NCI-H2227 (cell line): ENCODE measurements around the gene NQO2.
"Not testable (repeated sequence)": the region's sequence is repeated elsewhere in the genome, so short reads cannot be mapped to it uniquely, and the experiment has no call there.

ENCODE experiments used
- DNase-seq: peaks from one replicate; lab custom pipeline; 2025; ENCODE audit not compliant: unreplicated experiment; lab: John Stamatoyannopoulos, UW

Gene NQO2

DNA sequence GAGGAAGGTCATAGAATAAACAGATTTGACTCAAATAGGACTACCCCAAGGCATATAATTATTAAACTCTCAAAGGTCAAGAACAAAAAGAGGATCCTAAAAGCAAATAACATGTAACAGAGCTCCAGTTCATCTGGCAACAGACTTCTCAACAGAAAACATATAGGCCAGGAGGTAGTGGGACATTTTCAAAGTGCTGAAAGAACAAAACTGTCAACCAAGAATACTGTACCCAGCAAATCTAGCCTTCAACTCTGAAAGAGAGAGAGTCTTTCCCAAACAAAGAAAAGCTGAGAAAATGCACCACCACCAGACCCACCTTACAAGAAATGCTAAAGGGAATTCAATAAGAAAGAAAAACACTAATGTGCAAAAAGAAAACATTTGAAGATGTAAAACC lies 11.9 kb downstream of the NQO2 start:
- DNase-seq = no peak

DNA sequence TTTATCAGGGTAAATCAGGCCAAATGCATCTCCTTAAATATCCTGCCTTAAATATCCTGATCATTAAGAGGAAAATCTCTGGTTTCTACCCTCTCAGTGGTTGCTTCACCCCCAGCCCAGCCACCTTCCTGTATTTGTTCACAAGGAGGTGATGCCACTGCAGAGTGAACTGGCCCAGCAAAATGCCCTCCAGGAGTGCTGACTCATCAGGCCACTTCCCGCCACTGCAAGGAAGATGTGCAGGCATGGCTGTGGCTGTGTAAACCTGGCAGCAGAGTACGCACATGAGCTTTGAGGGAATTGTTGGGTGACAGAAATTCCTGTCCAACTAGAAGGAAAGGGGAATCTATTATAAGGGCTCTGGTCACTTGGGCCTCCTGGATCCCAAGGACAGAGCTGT lies 13.8 kb downstream of the NQO2 start:
- DNase-seq = no peak

DNA sequence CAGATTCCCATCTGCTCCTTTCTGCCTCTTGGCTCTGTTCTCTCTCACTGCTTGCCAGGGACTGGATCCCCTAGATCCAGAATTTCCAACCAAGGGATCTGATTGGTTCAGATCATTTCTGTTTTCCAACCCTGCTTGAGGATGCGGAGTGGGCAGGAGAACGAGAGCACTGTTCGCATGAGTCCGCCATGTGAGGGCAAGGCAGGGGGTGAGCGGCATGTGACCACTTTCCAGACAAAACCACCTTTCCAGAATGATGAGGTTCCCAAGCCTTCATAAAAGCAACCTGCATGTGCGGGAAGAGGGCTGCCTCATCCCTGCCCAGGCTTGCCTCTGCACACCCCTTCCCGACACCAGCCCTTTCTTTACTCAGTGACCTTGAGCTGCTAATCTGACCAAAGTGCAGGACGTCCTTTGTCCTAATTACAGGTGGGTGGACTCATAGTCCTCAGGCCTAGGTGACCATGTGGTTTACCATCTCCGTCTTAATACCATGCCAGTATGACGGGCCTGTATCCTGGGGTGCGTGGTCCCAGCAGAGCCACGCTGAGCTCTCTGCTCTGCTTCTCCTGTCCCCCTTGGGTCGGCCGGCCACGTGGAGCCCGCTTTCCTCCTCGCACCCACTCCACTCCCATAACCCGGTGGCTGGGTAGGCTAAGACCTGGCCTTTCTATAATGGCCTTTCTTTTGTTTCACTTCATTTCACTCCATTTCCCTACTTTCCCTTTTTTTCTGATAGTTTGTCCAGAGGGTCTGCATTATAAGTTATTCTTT lies 14.4 kb downstream of the NQO2 start:
- DNase-seq = no peak

DNA sequence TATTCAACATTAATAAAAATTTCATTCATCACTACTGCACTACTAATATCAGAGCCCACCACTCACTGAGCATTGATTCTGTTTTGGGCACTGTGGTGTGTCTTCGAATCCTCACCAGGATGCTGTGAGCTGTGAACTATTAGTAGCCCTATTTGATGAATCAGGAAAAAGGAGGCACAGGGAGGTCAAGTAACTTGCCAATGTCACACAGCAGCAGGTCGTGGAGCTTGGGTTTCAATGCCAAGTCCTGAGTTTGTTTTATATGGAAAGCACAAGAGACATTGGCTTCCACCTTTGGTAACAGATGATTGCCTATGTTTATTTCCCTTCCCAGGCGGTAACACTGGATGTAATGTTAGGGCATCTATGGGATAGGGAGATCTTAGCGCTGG lies 15.0 kb downstream of the NQO2 start:
- no peak for DNase-seq

DNA sequence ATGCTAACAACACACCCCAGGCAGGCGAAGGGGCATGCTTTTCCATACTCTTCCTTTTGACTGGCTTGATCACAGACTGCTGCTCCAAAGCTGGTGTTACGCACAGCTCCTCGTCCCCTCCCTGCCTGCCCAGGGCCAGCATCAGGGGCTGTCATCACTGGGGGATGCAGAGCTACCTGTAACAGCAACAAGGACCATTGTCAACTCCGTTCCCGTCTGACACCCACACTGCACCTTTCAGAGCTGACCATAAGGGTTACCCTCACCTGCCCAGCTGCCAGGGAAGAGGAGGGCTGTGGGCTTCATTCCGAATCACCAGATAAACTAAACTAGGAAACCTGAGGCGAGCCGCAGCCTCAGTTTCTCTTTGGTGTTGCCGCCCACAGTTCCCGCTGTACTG lies 15.4 kb downstream of the NQO2 start:
- no peak for DNase-seq

DNA sequence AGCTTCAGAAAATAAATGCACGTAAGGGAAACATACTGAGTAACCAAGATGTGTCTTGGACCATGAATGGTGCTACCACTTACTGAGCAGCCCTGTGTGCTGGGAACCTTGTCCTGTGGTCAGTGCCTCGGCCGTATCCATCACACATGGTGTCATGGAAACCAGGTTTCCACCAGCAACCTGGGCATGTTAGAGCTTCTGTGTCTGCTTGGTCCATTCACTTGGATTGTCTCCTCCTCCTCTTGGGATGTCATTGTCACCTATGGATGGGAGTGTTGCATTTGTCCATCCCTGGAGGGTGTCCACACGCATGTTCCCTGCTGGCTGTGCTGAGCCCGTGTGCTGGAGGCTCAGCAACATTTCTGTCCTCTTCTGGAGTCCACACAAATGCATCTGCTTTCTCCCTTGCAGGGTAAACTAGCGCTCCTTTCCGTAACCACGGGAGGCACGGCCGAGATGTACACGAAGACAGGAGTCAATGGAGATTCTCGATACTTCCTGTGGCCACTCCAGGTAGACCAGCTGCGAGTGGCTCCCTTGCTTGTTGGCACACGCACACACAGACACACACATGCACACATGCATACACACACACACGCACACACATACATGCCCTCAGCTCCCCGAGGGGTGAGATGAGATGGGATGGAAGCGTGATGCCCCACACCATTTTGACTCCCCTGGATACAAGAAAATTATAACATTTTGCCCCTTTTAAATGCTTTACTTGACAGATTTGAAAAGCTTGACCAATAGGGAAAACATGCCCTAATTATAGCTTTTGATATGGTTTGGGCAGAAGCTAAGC lies 17.0 kb downstream of the NQO2 start:
- DNase-seq = no peak

DNA sequence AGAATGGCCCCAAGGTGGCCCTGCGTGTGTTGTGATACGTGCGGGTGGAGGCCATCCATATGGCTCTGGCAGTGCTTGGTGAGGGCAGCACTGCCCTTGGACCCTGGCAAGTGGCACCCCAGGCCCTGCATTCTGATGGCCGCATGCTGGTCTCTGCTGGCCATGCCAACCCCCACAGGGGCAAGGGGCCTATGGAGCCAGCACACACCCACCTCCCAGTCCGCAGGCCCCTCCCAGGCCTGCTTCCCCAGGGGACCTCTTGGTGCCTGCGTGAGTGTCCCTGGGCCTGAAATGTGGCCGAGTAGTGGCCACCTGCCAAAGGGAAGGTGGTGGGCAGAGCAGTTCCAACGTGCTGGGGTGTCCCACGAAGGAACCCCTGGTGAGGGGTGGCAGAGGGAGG lies 17.6 kb downstream of the NQO2 start:
- no peak for DNase-seq

DNA sequence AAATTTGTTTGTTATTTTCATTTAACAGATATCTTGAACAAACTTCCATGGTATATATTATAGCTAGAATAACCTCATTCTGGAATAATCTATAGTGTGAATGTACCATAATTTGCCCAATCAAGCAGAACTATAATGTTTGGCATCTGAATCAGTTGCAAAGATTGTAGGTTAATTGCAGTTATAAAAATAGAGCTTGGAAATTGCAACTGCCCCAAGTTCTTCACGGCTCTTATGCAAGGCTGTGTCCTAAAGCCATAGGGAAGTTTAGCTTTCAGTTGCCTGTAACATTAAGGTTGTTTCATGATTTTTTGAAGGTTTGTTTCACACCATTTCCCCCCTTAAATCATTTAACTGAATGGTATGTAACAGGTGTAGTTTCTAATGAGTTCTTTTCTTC lies 19.4 kb downstream of the NQO2 start:
- DNase-seq = no peak

DNA sequence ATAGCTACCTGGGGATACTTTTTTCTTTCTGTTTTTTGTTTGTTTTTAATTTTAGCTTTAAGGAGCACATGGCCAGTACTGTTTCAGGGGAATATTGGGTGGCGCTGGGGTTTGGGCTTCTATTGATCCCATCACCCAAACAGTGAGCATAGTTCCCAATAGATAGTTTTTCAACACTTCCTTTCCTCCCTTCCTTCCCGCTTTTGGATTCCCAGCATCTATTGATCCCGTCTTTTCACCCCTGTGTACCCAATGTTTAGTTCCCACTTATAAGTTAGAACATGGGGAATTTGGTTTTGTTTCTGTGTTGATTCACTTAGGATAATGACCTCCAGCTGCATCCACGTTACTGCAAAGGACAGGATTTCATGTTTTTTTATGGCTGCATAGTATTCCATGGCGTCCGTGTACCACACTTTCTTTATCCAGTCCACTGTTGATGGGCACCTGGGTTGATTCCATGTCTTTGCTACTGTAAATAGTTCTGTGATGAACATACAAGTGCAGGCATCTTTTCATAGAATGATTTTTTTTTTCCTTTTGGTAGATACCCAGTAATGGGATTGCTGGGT lies 20.1 kb downstream of the NQO2 start:
- DNase-seq = no peak

DNA sequence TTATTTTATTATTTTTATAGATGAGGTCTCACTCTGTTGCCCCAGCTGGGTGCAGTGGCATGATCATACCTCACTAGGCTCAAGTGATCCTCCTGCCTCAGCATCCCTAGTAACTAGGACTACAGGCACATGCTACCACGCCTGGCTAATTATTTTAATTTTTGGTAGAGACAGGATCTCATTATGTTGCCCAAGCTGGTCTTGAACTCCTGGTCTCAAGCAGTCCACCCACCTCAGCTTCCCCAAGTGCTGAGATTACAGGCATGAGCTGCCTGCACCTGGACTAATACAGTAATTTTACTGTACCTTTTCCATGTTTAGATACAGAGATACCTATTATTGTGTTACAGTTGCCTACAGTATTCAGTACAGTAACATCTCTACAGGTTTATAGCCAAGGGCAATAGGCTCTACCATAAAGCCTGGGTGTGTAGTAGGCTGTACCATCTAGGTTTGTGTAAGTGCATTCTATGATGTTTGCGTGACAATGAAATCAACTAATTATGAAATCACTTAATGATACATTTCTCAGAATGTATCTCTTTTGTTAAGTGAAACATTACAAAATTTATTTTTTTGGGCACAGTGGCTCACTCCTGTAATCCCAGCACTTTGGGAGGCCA lies 21.4 kb downstream of the NQO2 start:
- DNase-seq = not testable (repeated sequence)

DNA sequence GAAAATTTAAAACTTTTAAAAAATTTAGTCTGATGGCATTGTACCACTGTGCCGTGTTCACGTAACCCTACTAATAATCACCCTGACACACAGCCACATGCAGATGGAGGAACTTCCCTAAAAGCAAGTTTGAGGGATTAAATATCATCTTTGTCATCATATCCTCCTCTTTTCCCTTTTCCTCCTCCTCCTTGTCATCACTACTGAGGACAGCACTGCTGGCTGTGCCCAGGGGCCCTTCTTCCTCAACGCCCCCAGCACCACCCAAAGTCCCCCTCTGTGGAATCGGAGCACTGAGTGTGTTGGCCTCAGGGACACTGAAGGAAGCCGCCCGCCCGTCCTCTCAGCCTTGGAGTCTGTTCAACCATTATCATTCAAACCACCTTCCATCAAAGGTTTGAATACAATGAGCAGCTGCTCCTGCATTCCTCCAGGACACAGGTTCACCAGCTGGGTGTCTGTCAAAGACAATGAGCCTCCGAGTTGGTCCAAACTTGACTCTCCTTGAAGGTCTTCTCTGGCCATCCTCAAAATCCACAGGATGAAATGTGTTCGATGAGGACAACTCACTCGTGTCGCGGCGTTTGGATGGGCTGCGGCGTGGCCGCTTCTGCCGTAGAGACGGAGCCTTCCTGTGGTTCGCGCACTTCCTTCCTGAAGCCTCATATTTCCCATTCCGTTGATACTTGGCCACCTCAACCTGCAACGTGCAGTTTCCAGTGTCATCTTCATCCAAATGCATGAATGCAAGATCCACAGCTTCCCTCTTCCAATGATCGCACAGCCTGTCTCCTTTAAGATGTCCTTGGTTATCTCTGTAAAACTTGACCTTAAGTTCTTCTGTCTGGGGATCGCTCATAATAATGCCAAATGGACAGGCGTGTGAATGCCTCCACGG lies 23.3 kb downstream of the NQO2 start:
- DNase-seq = peak; percentile 45

DNA sequence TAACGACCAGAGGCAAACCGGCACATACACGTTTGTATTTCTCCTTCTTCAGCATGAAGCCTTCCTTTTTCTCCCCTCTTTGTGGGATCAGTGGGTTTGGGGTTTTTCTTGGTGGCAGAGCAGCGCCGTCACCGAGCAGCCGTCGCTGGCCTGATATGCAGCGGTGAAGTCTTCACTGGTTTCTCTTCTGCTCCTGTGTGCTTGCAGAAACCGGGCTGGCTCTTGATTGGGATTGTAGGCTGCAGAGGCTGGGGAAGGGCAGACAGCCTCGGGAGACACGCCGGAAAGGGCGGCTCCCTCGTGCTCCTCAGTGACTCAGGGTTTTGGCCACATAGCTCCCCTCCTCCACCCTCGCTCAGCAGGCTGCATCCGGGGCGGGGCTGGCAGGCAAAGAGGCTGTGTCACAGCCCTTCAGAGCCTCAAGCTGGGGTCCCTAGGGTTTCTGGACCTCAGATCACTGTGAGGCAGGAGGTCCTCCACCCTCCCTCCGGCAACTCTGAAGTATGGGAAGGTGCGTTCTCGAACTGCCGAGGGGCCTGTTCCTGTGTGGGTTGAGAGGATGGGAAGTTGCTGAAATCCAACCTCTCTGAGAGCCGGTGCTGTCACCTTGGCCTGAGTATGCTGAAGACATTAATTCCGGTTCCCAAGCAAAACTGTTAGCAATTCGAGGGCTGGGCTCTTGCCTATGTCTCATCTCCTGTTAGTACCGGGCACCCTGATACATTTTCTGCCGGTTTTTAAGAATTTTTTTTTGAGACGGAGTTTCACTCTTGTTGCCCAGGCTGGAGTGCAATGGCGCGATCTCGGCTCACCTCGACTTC lies 24.2 kb downstream of the NQO2 start:
- peak; percentile 90 for DNase-seq

DNA sequence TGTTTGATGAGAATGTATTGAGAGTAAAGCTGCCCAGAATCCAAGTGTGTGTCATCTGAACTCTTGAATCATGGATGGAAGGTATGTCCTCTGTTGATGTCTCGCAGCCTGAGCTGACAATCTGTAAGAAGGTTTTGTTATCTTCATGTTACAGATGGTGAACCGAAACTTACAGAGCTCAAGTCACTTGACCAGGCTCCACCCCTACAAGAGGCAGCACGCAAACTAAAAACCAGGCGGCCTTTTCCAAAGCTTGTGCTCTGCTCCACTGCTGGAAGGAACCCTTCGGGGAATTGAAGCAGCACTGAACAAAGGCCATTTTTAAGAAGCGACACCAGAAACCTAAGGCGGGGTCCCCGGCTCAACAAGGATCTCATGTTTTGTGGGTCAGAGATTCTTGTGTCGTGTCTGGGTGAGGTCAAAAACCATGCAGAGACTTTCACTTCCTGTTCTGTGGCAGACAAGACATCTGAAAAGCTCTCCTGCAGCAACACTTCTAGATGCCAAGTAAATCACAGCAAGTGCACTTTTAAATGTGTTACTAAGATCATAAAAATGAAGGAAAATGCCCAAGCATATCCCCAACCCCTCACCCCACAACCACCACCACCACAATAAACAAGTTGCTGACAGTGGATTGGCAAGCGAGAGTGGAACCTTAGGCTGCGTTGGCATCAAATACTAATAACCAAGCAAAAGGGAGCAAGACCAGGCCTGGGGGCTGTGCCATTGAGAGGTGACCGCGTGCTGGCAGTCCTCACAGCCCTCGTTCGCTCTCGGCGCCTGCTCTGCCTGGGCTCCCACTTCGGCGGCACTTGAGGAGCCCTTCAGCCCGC lies 27.3 kb downstream of the NQO2 start:
- no peak for DNase-seq

DNA sequence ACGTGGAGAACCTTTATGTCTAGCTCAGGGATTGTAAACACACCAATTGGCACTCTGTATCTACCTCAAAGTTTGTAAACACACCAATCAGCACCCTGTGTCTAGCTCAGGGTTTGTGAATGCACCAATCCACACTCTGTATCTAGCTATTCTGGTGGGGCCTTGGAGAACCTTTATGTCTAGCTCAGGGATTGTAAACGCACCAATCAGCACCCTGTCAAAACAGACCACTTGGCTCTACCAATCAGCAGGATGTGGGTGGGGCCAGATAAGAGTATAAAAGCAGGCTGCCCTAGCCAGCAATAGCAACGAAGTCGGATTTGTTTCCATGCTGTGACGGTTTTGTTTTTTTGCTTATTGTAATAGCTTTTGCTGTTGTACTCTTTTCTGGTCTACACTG lies 28.5 kb downstream of the NQO2 start:
- DNase-seq = not testable (repeated sequence)

DNA sequence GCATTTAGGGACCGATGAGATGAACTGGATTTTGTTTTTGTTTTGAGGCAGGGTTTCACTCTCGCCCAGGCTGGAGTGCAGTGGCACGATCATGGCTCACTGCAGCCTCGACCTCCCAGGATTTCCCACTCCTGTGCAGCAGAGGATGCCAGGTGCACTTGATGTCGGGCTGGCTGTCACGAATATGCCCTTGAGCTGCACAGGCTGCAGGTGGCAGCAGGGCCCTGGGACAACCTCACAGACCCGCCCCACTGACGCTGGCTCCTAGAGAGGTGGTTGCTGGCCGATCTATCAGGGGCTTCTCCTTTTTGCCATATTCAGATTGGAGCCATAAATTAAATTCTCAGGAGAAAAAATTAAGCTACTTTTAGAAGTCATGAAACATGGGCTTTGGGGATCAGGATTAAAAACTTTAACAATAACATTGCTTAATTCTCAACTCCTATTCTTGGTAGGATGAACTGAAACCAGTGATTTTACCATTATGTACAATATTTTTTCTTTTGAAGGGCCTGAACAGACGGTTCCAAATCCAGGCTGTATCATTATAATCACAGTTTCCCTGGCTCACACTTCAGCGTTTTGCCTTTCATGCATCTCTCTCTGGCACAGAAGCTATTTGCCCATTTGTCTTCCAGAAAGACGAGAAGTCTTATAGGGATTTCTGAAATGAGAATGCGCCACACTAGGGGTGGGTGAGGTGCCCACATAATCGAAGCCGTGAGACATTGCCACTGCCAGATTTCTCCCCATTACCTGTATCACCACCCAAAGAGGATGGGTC lies 32.4 kb downstream of the NQO2 start:
- DNase-seq = peak; percentile 16

DNA sequence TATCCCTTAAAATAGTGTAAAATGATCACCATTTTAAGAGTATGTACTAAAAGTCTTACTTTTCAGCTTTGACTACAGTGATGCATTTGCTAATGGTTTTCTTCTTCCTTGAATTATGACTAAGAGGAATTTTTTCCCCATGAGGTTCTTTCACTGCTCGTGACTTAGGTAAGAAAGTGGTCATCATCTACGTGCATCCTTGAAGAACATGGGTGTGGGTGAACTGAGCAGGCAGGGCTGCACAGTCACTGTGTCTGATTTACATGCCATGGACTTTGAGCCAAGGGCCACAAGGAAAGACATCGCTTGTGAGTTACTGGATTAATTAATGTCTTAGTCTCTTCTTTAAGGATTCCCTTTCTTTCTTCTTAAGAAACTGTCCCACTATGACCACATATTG lies 33.3 kb downstream of the NQO2 start:
- DNase-seq = no peak

DNA sequence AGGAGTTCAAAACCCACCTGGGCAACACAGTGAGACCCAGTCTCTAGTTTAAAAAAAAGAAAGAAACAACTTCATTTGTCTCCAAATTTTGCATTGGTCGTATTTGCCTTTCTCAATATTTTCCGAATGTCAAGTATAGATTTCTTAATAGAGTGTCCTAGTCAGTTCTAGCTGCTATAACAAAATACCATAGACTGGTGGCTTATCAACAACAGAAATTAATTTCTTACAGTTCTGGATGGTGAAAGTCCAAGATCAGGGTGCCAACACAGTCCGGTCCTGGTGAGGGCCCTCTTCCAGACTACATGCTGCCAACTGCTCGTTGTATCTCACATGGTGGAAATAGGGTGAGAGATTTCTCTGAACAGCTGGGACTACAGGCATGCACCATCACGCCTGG lies 34.0 kb downstream of the NQO2 start:
- DNase-seq = no peak

DNA sequence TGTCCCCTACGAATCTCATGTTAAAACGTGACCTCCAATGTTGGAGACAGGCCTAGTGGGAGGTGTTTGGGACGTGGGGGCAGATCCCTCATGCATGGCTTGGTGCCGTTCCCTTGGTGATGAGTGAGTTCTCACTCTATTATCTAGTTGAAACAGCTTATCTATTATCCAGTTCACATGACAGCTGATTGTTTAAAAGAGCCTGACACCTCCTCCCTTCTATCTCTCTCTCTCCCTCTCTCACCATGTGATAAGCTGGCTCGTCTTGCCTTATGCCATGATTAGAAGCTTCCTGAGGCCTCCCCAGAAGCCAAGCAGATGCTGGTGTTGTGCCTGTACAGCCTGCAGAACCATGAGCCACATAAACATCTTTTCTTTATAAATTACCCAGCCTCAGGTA lies 35.7 kb downstream of the NQO2 start:
- DNase-seq = no peak
